Testis (tissue), 2 donors: Measurements from ENCODE around the gene LDLRAD4.

Source experiments
- CTCF ChIP-seq, 3 experiments: fragments of 450-650 bp in 2 of 3; fragments of 200-600 bp in 1 of 3; sonication (generic) in 1 of 3; IDR thresholded peaks; one replicate each; pipeline ENCODE4 v1.5.1; 2016 to 2019; ENCODE audit warnings: antibody characterized with exemption in 3 of 3, mild to moderate bottlenecking in 2 of 3, moderate library complexity in 1 of 3
- POLR2A ChIP-seq: fragments of 450-650 bp; IDR thresholded peaks from one replicate; pipeline ENCODE4 v1.6.1; 2017; ENCODE audit warnings: antibody characterized with exemption, mild to moderate bottlenecking, moderate library complexity

- TF ChIP-seq POLR2A (no peak), CTCF (IDR thresholded peaks at IDR 0.05) (no peak)
These were observed 177.0 kb downstream of the LDLRAD4 start for GRCh38 chr18:13395577-13395976.
